Lower lobe of right lung (tissue), 2 donors: ENCODE data around the gene APOL4. TPM values are rescaled to one million over a fixed set of nuclear protein-coding genes. Genes with fewer than 3 reads are reported as not detected.
"Not testable (repeated sequence)": the region's sequence is repeated elsewhere in the genome, so short reads cannot be mapped to it uniquely, and the experiment has no call there.

Experiments
- ATAC-seq, 2 donors: fragments of 200-7000 bp; cut with Tn5 transposase; one replicate each; pipeline ENCODE4 v1.9.1; 2020 to 2022; ENCODE audit warnings: mild to moderate bottlenecking in 2 of 2, moderate library complexity in 2 of 2
- DNase-seq: peaks from one replicate; pipeline ENCODE4 v3.0.0-alpha.2; 2020
- H3K27ac ChIP-seq: fragments of 200-600 bp; one replicate; pipeline ENCODE4 v1.8.0; 2022
- H3K27me3 ChIP-seq: fragments of 200-600 bp; one replicate; pipeline ENCODE4 v1.8.0; 2022; ENCODE audit warnings: low read depth
- H3K36me3 ChIP-seq: fragments of 200-600 bp; one replicate; pipeline ENCODE4 v1.8.0; 2022; ENCODE audit warnings: mild to moderate bottlenecking
- H3K4me1 ChIP-seq: fragments of 200-600 bp; one replicate; pipeline ENCODE4 v1.8.0; 2022
- H3K4me3 ChIP-seq: fragments of 200-600 bp; one replicate; pipeline ENCODE4 v1.8.0; 2022; ENCODE audit warnings: mild to moderate bottlenecking
- H3K9me3 ChIP-seq: fragments of 200-600 bp; one replicate; pipeline ENCODE4 v1.8.0; 2022
- CTCF ChIP-seq: fragments of 200-600 bp; IDR thresholded peaks from one replicate; pipeline ENCODE4 v1.8.0; 2022; ENCODE audit warnings: antibody characterized with exemption, mild to moderate bottlenecking
- intact Hi-C: fragments of 100-400 bp; cut with DNase I; formaldehyde crosslinking; loops from one replicate; pipeline ENCODE4 v1.11.0; 2022
- total RNA-seq: library from RNA; stranded (reverse); fragmentation: NEBNext Ultra II Directional; extraction: Animal tissue kit (Norgen Biotek cat#: 25700); gene quantifications from one replicate; pipeline ENCODE4 v1.2.1, GENCODE V29; 2021
- donor health status: DM: no; HTN: yes; CAD: no; lungs with severe emphysema.

APOL4 gene
- total RNA-seq, 1 donor from 2014 or later: 29.0 TPM

DNA sequence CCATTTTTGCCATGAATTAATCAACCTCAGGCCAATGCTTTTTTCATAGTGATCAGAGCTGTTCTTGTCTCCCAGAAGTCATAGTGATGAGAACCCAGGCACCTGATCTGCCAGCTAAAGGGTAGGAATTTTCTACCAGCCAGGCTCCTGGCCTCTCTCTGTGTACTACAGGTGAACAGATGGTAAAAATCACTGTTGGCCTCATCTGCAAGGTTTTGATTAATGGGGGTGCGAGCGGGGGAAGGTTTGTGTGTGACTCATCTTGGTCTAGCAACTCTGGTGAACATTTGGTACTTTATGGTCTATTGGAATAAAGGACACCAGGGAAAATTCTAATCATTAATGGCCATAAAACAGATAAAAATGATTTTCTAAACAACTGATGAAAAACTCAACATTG, 14.4 kb upstream of the APOL4 start:
- intact Hi-C loops: no loop called here
- no peak overlapping the region for H3K27ac ChIP-seq
- no peak for TF ChIP-seq CTCF
- H3K36me3 ChIP-seq: no peaks in the 10 kb centered on the region
- DNase-seq: no peak
- ATAC-seq: no peak
- H3K4me1 ChIP-seq: peaks cover 38% of the 10 kb centered on the region
- no peaks in the 10 kb centered on the region for H3K9me3 ChIP-seq
- no peak overlapping the region for H3K4me3 ChIP-seq
- H3K27me3 ChIP-seq: no peaks in the 10 kb centered on the region

GRCh38 chr22:36213586-36213985, 12.0 kb upstream of the APOL4 start:
- no peak for DNase-seq
- peaks cover 45% of the 10 kb centered on the region for H3K4me1 ChIP-seq
- TF ChIP-seq CTCF: no peak
- ATAC-seq: peak; percentile 73 to 74
- H3K27me3 ChIP-seq: no peaks in the 10 kb centered on the region
- no peaks in the 10 kb centered on the region for H3K36me3 ChIP-seq
- no peaks in the 10 kb centered on the region for H3K9me3 ChIP-seq
- intact Hi-C loops: no loop called here
- no peak overlapping the region for H3K27ac ChIP-seq
- no peak overlapping the region for H3K4me3 ChIP-seq

GRCh38 chr22:36212901-36213300, 11.3 kb upstream of the APOL4 start:
- no peak for TF ChIP-seq CTCF
- H3K36me3 ChIP-seq: no peaks in the 10 kb centered on the region
- peaks cover 49% of the 10 kb centered on the region for H3K4me1 ChIP-seq
- no peaks in the 10 kb centered on the region for H3K27me3 ChIP-seq
- H3K27ac ChIP-seq: peak overlapping the region; percentile 24
- DNase-seq (no peak), ATAC-seq (peak; percentile 43 to 63)
- H3K9me3 ChIP-seq: no peaks in the 10 kb centered on the region
- H3K4me3 ChIP-seq: no peak overlapping the region
- intact Hi-C loops: no loop called here

- no peak for TF ChIP-seq CTCF
- H3K9me3 ChIP-seq: no peaks in the 10 kb centered on the region
- no peak overlapping the region for H3K4me3 ChIP-seq
- intact Hi-C loops: no loop called here
- H3K27ac ChIP-seq: peak overlapping the region; percentile 20
- H3K36me3 ChIP-seq: no peaks in the 10 kb centered on the region
- peak; percentile 31 to 52 for ATAC-seq
- H3K27me3 ChIP-seq: no peaks in the 10 kb centered on the region
- H3K4me1 ChIP-seq: peaks cover 53% of the 10 kb centered on the region
- DNase-seq: no peak
These were observed 9.7 kb upstream of the APOL4 start for GRCh38 chr22:36211237-36211861.

- intact Hi-C loops: no loop called here
- ATAC-seq: no peak
- H3K4me3 ChIP-seq: no peak overlapping the region
- no peak for DNase-seq
- no peaks in the 10 kb centered on the region for H3K9me3 ChIP-seq
- peak overlapping the region; percentile 20 for H3K27ac ChIP-seq
- H3K27me3 ChIP-seq: no peaks in the 10 kb centered on the region
- no peak for TF ChIP-seq CTCF
- H3K4me1 ChIP-seq: peaks cover 55% of the 10 kb centered on the region
- H3K36me3 ChIP-seq: no peaks in the 10 kb centered on the region
These were observed 8.6 kb upstream of the APOL4 start for GRCh38 chr22:36210224-36210623.

- H3K27ac ChIP-seq, H3K9me3 ChIP-seq, H3K27me3 ChIP-seq, ATAC-seq, H3K36me3 ChIP-seq, DNase-seq, intact Hi-C loops, H3K4me3 ChIP-seq: not testable (repeated sequence)
- H3K4me1 ChIP-seq: peaks cover 55% of the 10 kb centered on the region
These were observed 7.9 kb upstream of the APOL4 start for GRCh38 chr22:36209488-36209908.
